HG03571 (cell line): Measurements from ENCODE around the gene SFTPA2.
A peak's percentile ranks its signal among the peaks of the same experiment; 100 is the strongest.
"Not testable (repeated sequence)": the region's sequence is repeated elsewhere in the genome, so short reads cannot be mapped to it uniquely, and the experiment has no call there.

Source experiments
- ATAC-seq: cut with Tn5 transposase; IDR thresholded peaks from one replicate; pipeline ENCODE4 v1.9.1; 2021; ENCODE audit not compliant: unreplicated experiment

SFTPA2 gene

DNA sequence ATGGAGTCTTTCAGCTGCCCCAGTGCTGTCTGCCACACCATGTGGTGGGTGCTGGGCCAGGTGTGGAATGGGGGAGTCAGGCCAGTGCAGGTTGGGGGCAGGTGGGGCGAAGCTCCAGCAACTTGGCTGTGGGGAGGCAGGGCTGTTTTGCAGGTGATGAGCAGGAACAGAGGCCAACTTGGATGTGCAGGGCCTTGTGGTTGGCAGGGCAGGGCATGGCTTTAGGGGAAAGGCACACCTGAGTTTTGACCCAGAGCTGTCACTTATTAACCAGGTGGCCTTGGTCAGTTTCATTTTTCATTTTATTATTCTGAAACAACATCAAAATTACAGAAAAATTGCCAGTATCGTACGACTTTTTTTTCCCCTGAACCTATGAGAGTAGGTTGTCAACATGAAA, 1.1 kb upstream of the SFTPA2 start:
- ATAC-seq, result no peak

- no peak for ATAC-seq
Observed at GRCh38 chr10:79559726-79560125, 481 bp downstream of the SFTPA2 start.

DNA sequence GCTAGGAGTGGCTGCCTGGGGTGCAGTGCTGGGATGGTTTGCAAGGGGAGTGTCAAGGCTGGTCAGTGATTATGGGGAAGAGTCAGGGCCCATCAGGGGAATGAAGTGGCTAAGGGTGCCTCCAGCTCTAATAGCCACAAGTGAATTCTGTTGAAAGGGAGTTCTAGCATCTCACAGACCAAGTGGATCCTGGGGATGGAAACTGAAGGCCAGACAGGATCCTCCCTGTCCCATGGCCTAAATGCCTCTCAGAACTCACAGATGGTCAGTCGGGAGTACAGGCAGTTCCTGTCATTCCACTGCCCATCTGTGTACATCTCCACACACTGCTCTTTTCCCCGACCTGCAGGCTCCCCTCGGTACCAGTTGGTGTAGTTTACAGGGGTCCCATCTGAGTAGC, 3.2 kb downstream of the SFTPA2 start:
- ATAC-seq, result not testable (repeated sequence)

- ATAC-seq, result no peak
Observed at GRCh38 chr10:79555354-79556309, 4.6 kb downstream of the SFTPA2 start.

GRCh38 chr10:79552143-79552542, 8.1 kb downstream of the SFTPA2 start:
- no peak for ATAC-seq

DNA sequence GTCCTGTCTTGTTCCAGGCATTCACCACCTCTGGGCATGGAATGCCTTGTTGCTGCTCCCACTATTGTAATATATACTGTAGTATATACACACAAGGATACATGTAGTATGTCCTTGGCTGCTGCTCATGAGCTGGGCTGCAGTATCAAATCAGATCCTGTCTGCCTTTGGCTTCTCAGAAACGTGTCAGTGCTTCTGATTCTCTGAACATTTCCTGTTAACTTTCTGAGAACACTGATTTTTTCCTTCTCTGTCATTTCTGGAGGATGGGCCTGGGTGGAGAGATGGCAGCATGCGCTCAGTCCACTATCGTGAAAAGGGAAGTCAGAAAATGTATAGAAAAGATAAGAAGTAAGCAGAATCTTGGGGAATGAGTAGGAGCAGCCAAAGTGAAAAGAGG, 12.2 kb downstream of the SFTPA2 start:
- ATAC-seq, result no peak

DNA sequence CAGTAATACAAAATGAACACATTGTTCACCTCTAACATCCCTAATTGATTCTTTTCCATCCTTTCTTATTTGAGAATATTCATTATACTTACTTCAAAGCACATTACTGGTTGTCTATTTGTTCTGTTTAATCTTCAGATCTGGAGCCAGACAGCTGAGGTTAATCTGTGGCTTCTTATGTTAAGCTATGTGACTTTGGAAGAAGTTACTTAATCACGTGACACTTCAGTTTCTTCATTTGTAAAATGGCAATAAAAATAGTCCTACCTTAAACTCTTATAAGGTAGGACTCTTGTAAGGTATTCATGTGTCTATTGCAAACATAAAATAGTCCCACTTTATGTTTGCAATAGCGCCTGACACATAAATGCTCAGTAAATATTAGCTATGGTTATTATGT, 13.1 kb downstream of the SFTPA2 start:
- not testable (repeated sequence) for ATAC-seq

DNA sequence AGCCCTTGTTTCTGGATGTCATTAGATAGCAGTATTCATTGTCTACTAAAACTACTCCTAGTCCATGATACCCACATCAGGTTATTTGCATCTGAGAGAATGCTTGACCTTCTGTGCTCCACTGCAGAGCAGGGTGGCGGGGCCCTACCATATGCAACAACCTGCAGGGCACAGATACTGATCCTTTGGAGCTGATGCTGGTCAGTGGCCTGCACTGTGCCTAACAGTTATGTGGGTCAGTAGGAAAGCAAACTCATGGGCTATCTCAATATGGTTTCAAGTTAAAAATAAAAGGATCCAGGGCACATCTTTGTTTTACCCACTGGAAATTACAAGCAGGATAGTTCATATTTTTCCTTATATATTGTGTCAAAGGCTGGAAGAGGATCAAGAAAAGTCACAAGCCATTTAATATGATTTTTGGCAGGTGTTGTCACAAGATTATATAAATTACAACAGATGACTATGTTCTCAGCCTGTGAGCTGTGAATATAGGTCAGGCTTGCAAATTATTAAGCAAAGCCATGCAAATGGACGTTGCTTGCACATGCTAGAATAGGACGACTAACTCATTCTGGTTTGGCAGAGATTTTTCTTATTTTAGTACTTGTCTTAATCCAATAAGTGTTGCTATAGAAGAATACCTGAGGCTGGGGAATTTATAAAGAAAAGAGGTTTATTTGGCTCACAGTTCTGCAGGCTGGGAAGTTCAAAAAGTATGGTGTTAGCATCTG, 15.1 kb downstream of the SFTPA2 start:
- ATAC-seq, result not testable (repeated sequence)

DNA sequence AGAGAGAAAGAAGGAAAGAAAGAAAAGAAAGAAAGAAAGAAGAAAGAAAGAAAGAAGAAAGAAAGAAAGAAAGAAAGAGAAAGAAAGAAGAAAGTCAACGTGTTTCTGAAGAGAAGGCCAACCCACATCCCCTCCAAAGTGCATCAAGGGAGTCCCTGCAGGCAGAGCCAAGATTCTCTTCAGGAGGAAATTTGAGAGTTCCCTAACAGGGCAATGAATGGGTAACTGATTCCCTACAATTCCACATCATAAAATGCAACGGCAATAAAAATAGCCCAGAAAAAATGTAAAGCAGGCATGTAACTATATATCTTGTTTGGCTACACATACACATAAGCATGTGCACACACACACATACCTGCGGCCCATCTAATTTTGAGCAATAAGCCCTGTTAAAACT, 15.8 kb downstream of the SFTPA2 start:
- ATAC-seq, result not testable (repeated sequence)

GRCh38 chr10:79542626-79543025, 17.6 kb downstream of the SFTPA2 start:
- no peak for ATAC-seq

GRCh38 chr10:79540930-79541329, 19.3 kb downstream of the SFTPA2 start:
- peak; percentile 82 for ATAC-seq

GRCh38 chr10:79538311-79538710, 21.9 kb downstream of the SFTPA2 start:
- not testable (repeated sequence) for ATAC-seq

- ATAC-seq, result not testable (repeated sequence)
Observed at GRCh38 chr10:79533903-79534175, 26.4 kb downstream of the SFTPA2 start.

DNA sequence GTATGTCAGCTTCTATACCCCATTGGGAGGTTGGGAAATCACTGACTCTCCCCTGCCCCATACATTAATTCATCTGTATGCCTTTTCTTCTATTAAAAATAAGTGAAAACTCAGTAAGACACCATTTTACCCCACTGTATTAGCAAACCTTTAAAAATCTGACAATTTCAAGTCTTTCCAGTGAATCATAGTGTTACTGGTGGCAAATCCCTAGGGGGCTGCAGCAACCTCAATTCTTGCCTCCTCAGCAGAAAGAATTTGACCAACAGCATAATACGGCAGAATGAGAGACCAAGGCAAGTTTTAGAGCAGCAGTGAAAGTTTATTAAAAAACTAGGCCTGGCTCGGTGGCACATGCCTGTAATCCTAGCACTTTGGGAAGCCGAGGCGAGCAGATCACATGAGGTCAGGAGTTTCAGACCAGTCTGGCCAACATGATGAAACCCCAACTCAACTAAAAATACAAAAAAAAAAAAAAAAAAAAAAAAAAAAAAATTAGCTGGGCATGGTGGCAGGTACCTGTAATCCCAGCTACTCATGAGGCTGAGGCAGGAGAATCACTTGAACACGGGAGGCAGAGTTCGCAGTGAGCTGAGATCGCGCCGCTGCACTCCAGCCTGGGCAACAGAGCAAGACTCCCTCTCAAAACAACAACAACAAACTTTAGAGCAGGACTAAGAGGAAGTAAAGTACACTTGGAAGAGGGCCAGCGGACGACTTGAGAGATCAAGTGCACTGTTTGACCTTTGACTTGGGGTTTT, 26.9 kb downstream of the SFTPA2 start:
- not testable (repeated sequence) for ATAC-seq

- not testable (repeated sequence) for ATAC-seq
Observed at GRCh38 chr10:79528261-79528660, 31.9 kb downstream of the SFTPA2 start.

DNA sequence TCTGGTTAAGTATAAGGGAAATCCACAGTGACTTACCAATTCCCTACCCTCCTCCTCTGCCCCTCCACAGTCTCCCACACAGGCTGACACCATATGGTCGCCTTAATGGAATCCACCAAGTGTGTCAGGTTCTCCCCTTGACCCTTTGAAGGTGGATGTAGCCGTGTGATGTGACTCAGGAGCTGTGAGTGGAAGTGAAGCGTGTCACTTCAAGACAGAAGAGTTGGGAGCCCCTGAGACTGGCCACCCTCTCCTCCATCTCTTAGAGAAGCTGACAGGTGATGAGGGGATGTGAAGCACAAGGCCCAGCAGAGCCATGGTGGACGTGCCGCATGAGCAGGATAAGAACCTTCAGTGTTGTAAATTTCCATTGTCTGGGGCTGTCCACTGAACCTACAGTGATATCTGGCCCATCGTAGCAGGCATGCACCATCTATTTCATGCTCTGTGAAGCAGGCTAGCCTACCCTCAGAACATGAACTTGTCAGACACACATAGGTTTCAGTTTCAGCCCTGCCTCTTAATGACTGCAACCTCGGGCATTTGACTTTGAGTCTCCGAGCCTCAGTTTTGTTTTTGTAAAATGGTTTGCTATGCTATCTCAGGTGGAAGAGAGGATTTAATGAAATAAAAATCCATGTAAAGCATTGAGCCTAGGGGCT, 35.0 kb downstream of the SFTPA2 start:
- ATAC-seq, result peak; percentile 97

DNA sequence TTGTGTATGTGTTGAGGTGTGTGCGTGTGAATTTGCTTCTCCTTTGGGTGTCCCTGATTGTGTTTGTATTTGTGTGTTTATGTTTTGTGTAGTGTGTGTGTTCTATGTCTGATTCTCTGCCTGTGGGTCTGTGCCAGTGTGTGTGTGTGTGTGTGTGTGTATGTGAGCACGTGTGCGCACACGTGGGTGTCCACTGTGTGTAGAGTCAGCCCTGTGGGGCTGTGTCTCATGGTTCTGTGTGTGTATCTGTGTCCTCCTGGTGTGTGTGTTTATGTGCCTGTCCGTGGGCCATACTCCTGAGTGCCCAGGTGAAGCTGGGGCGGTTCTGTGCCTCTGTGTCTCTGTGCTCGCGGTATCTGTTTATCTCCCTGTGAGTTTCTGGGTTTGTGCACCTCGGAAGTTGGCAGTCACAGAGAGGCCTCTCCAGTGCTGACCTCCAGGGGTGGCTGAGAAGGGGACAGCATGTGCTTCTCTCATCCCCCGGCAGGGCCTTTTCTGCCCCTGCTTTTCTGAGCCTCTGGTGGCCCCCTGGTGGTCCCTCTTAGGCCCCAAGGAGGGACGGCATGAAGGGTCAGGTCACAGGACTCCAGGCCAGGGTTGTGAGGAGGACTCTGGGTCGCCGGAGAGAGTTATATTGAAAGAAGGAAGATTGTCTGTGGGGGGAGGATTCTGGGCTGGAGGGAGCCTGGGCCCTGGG, 36.9 kb downstream of the SFTPA2 start:
- not testable (repeated sequence) for ATAC-seq

DNA sequence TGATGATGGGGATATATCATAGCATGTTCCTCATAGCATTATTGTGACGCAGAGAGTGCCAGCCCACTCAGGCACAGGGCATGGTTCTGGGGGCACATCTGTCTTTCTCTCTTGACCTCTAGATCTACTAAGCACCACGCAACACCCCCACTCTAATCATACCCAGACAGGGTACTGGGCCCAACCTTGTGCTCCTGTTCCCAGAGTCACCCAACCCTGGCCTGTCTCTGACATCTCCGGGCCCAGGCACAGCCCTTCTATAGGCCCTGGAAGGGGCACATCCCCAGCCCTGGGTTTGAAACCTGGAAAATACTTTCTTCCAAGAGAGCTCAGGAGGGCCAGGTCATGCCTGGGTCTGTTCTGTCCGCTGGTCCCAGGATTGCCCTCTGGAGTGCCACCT, 37.7 kb downstream of the SFTPA2 start:
- ATAC-seq, result not testable (repeated sequence)

- not testable (repeated sequence) for ATAC-seq
Observed at GRCh38 chr10:79521751-79522150, 38.5 kb downstream of the SFTPA2 start.

DNA sequence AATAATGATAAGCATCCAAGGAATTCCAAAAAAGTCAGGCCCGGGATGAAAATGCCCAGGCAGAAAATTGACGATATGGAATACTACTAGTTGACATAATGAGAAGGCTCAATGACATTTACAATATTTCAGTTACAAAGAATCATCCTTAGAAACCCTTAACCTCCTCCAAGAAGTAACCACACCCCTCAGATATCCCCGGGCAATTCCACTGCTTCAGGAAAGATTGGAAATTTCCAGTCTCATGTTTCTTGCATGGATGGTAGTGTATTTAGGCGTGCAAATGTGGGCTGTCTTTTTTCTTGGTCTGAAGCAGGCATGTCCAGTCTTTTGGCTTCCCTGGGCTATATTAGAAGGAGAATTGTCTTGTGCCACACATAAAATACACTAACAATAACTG, 42.6 kb downstream of the SFTPA2 start:
- not testable (repeated sequence) for ATAC-seq
